Activated CD8-positive, alpha-beta memory T cell treated with anti-CD3 and anti-CD28 coated beads, Interleukin-2, amount 50 U/mL, for 24 hours (primary cell): Measurements from ENCODE around the gene PHF13.
A peak's percentile ranks its signal among the peaks of the same experiment; 100 is the strongest.

Source experiments
- DNase-seq: peaks from one replicate; pipeline ENCODE4 v3.0.0-alpha.2; 2020; ENCODE audit errors: extremely low read depth

PHF13 gene

GRCh38 chr1:6613361-6614018 lies at the start of gene PHF13:
PHF13 (plus strand) TSS chr1:6613731; CDS start chr1:6614067, 336 bp downstream.
- DNase-seq: peak; percentile 98

- no peak for DNase-seq
Observed at GRCh38 chr1:6569033-6569432, 44.5 kb upstream of the PHF13 start.

- DNase-seq: no peak
Observed at GRCh38 chr1:6570100-6570499, 43.4 kb upstream of the PHF13 start.

- no peak for DNase-seq
Observed at GRCh38 chr1:6570987-6571386, 42.5 kb upstream of the PHF13 start.

- no peak for DNase-seq
Observed at GRCh38 chr1:6572653-6573383, 40.7 kb upstream of the PHF13 start.

GRCh38 chr1:6574025-6574620 lies 39.4 kb upstream of the PHF13 start:
- DNase-seq: no peak

- no peak for DNase-seq
Observed at GRCh38 chr1:6574818-6575217, 38.7 kb upstream of the PHF13 start.

GRCh38 chr1:6577831-6578525 lies 35.6 kb upstream of the PHF13 start:
- no peak for DNase-seq

- no peak for DNase-seq
Observed at GRCh38 chr1:6578624-6579373, 34.7 kb upstream of the PHF13 start.

GRCh38 chr1:6579374-6580118 lies 34.0 kb upstream of the PHF13 start, which contains the start of gene ZBTB48:
ZBTB48 (plus strand) TSS chr1:6579994; CDS start chr1:6580610, 616 bp downstream.
- DNase-seq: peak; percentile 93

- DNase-seq: no peak
Observed at GRCh38 chr1:6580119-6580592, 33.4 kb upstream of the PHF13 start.

GRCh38 chr1:6580593-6581409 lies 32.7 kb upstream of the PHF13 start:
- no peak for DNase-seq

- DNase-seq: no peak
Observed at GRCh38 chr1:6581561-6582305, 31.8 kb upstream of the PHF13 start.

GRCh38 chr1:6582370-6582769 lies 31.2 kb upstream of the PHF13 start:
- no peak for DNase-seq

GRCh38 chr1:6584126-6585080 lies 29.1 kb upstream of the PHF13 start:
- DNase-seq: no peak

GRCh38 chr1:6585081-6585722 lies 28.3 kb upstream of the PHF13 start:
- DNase-seq: no peak

GRCh38 chr1:6585841-6586240 lies 27.7 kb upstream of the PHF13 start:
- no peak for DNase-seq
